Measurements from ENCODE around the gene C9orf43. TPM values are rescaled to one million over a fixed set of nuclear protein-coding genes. Genes with fewer than 3 reads are reported as not detected.

The C9orf43 gene
- total RNA-seq, 1 donor from 2014 or later: 0.16 TPM

DNA sequence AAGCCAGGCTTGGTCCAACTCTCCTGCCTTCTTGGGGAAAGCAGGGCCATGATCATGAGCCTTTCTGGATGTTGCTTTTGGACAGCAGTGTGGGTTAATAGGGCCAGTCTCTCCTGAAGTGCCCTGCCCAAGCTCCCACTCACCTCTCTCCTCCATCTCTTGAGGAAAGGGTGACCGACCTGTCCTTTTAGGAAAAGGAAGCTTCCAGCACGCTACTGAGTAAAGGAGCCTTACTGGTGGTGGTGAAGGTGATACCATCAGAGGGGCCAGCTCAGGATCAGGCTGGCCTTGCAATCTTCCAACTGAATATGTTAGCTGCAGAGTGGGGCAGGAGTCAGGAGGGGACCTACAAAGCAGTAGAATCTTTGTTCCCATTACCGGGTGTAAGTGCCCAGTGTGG, 50.7 kb downstream of the C9orf43 start:
- no peak for DNase-seq (ENCODE audit: low spot score)
- intact Hi-C loops (cut with DNase I): loop anchor here (5.0 kb wide), 1 partner anchor 76 kb away; no protein-coding TSS in a partner anchor

DNA sequence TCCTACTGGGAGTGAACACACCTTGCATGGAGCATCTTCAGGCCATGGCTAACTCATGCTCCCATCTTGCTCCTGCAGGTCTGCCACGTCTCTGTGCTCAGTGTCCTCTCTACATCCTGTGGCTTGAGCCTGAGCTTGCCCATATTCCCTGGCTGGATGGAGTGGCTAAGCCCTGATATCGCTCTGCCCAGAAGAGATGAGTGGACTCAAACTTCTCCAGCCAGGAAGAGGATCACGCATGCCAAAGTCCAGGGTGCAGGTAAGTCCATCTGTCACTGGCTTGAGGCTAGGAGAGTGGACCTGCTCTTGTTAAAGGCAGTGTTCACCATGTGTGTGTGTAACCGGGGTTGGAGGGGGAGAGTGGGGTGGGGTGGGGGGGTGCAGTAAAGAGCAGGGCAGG, 51.4 kb downstream of the C9orf43 start:
- intact Hi-C loops (cut with DNase I): loop anchor here (5.0 kb wide), 1 partner anchor 75 kb away; no protein-coding TSS in a partner anchor
- DNase-seq (ENCODE audit: low spot score): no peak

GRCh38 chr9:113462781-113463286, 52.3 kb downstream of the C9orf43 start:
- intact Hi-C loops (cut with DNase I): loop anchor here (5.0 kb wide), 1 partner anchor 74 kb away; no protein-coding TSS in a partner anchor
- no peak for DNase-seq (ENCODE audit: low spot score)

DNA sequence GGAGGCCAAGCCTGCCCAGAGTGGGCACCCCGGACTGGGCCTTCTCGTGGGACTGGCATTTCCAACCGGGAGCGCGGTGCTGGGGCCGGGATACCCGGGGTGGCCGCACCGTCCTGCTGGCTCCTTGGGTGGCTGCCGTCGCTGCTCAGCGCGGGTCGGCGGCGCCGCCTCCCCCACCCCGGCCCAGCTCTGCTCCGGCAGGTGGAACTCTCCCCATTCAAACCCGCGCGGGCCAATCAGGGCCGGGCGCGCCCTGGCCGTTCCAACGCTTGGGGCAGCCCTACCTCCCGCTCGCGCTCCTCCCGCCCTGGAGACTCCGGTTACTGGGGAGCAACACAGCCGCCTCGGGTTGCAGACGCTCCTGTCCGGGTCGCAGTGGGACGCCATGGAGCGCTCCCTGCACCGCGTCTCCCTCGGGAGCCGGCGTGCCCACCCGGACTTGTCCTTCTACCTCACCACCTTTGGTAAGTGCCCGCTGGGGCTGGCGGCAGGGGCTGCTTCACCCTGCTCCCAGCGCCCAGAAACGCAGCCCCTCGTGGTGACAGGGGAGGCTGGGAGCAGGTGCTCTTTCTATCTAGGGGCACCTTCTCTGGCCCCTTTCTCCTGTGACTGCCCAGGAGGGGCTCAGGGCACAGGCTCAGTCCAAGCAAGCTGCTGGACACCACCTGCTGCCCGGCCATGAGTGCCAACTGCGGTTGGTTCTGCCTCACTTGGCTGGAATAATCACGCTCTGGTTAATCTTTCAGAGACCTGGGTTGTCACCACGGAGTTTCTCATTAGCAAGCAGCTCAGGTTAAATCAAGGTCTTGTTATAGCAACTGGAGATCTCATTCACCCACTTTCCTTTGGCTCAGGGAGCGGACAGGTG, 53.1 kb downstream of the C9orf43 start, which contains the start of gene RGS3:
TSS of gene RGS3 (plus strand) at position 310 of the 868 bp plus-strand sequence. CDS start at position 386, 76 bp downstream.
- intact Hi-C loops (cut with DNase I): loop anchor here (5.0 kb wide), 1 partner anchor 74 kb away; no protein-coding TSS in a partner anchor
- no peak for DNase-seq (ENCODE audit: low spot score)

DNA sequence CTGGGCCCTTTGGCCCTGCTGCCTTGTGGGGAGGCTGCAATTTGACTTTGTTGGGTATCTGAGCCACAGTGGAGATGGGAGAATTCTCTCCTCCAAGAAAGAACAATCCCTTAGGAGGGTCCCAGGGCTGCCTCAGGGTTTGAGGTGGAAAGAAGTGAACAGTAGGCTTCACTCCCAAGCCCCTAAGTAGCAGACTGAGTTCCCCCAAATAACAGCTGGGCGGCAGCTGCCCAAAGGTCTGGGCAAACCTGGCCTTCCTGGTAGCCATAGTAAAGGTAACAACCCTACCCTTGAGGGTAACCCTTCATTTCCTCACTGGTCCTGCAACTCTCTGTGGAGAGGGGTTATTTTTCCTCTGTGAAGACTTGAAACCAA, 53.7 kb downstream of the C9orf43 start:
- intact Hi-C loops (cut with DNase I): loop anchor here (5.0 kb wide), 1 partner anchor 73 kb away; no protein-coding TSS in a partner anchor
- DNase-seq (ENCODE audit: low spot score): no peak

- intact Hi-C loops (cut with DNase I): no loop called here
- DNase-seq (ENCODE audit: low spot score): no peak
Observed at GRCh38 chr9:113465599-113466140, 55.1 kb downstream of the C9orf43 start.

DNA sequence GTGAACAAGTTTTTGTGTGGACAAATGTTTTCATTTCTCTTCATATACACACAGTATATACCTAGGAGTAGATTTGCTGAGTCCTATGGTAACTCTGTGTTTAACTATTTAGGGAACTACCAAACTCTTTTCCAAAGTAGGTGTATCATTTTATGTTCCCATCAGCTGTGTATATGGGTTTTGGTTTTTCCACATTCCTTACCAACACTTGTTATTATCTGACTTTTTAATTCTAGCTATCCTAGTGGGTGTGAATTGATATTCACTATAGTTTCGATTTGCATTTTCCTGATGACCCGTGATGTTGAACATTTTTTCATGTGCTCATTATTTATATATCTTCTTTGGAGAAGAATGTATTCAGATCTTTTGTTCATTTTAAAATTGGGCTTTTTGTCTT, 56.6 kb downstream of the C9orf43 start:
- no peak for DNase-seq (ENCODE audit: low spot score)
- intact Hi-C loops (cut with DNase I): no loop called here

GRCh38 chr9:113468716-113469448, 58.3 kb downstream of the C9orf43 start:
- intact Hi-C loops (cut with DNase I): no loop called here
- no peak for DNase-seq (ENCODE audit: low spot score)

- DNase-seq (ENCODE audit: low spot score): no peak
- intact Hi-C loops (cut with DNase I): no loop called here
Observed at GRCh38 chr9:113471143-113471542, 60.6 kb downstream of the C9orf43 start.

GRCh38 chr9:113471566-113471965, 61.0 kb downstream of the C9orf43 start:
- no peak for DNase-seq (ENCODE audit: low spot score)
- intact Hi-C loops (cut with DNase I): no loop called here

DNA sequence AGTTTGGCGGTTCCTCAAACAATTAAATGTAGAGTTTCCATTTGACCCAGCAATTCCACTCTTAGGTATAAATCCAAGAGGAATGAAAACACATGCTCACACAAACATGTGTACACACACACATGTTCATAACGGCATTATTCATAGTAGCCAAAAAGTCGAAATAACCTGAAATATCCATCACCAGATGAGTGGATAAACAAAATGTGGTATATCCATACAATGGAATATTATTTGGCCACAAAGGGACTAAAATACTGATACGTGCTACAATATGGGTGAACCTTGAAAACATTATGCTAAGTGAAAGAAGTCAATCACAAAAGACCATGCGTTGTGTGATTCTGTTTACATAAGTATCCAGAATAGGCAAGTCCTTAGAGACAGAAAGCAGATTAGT, 61.7 kb downstream of the C9orf43 start:
- intact Hi-C loops (cut with DNase I): no loop called here
- no peak for DNase-seq (ENCODE audit: low spot score)

DNA sequence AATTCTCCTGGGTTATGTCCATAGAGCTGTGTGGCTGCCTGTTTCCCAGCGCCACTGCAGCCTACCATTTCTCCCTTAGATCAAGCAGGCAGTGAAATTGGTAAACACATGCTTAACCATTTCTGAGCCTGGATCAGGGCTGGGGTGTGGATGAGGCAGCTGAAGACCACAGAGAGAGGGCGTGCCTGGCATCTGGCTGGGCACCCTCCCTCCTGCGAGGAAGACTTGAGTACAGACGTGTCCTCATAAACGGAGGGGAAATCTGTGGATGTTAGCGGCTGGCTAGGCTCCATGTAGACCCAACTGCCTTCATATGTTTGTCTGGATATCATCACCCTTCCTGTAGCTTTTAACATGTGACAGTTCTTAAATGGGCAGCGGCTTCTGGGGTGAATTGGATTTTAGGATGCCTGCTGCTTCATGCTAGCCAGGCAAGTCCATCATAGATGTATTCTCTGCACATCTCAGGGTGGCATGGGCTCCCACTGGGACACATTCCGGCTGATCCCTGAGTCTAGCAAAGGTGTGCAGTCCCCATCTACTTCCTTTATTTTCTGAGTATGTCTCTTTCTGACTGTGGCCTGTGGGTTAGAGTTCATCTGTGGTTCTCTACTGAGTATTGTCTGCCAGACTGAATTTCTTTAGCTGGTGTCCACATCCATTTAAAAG, 63.9 kb downstream of the C9orf43 start:
- intact Hi-C loops (cut with DNase I): no loop called here
- DNase-seq (ENCODE audit: low spot score): peak; percentile 54

DNA sequence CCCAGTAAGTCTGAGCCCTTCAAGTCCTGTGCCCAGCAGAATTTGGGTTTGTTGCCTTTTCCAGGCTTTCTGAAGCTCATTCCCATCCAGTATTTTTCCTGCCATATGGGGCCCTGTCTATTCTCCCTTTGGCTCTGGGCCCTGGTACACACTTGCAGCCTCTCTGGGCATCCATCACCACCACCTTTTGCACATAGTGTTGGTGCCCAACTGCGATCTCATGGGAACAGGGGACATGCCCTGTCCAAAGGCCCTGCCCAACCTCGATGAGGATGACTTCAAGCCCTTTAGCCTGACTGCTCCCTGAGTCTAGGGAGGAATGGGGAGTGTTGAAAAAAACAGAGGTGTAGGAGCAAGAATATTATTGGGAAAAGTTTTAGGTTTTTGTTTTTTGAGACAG, 64.5 kb downstream of the C9orf43 start:
- peak; percentile 41 for DNase-seq (ENCODE audit: low spot score)
- intact Hi-C loops (cut with DNase I): no loop called here

- no peak for DNase-seq (ENCODE audit: low spot score)
- intact Hi-C loops (cut with DNase I): no loop called here
Observed at GRCh38 chr9:113475992-113476391, 65.4 kb downstream of the C9orf43 start.

DNA sequence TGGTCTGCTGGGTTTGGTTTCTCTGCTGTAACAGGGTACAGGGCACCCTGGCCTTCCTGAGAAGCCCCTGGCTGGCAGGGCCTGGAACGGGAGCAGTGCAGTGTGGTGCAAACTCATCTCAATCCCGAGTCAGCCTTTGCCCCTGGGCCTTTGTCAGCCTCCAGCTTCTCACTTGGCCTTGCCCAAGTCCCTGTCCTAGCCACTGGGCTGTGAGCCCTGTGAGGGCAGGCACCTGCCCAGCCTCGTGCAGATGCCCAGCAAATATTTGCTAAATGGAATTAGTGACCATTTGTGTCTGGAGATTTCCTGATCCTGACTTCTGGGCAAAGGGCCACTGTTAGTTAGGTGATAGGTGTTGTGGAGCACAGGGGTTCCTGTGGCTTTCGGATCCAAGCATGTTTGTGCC, 66.0 kb downstream of the C9orf43 start:
- intact Hi-C loops (cut with DNase I): no loop called here

DNA sequence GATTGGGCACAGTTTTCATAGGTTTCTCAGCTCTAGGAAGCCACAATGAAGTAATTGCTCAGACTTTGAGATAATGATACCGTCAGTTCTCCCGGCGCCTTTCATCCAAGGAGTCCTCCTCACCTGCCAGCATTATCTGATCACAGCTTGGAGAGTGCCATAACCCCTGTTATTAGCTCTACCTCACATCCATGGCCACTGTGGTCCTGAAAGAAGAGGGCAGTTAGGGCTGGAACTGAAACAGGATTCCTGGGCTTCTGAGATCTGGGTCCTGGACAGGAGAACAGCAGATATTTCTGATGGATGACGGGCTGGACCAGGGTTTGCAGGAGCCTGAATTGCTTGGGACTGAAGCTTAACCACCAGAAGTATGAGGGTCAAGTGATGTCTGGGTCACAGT, 66.5 kb downstream of the C9orf43 start:
- intact Hi-C loops (cut with DNase I): no loop called here
- DNase-seq (ENCODE audit: low spot score): no peak

More for the DNA sequence above, 66.0 kb downstream of the C9orf43 start:
- DNase-seq (ENCODE audit: low spot score): no peak

- peak; percentile 38 for DNase-seq (ENCODE audit: low spot score)
- intact Hi-C loops (cut with DNase I): no loop called here
Observed at GRCh38 chr9:113477661-113478060, 67.1 kb downstream of the C9orf43 start.

- DNase-seq (ENCODE audit: low spot score): peak; percentile 68
- intact Hi-C loops (cut with DNase I): no loop called here
Observed at GRCh38 chr9:113479174-113479621, 68.7 kb downstream of the C9orf43 start.
